Uterus (tissue), 2 donors: ENCODE data around the gene SDC1.

ENCODE experiments used
- CTCF ChIP-seq, 4 experiments: fragments of 200-600 bp in 2 of 4; fragments of 450-650 bp in 2 of 4; sonication (generic) in 2 of 4; IDR thresholded peaks; one replicate each; pipeline ENCODE4 v1.5.1; 2016 to 2019; ENCODE audit warnings: antibody characterized with exemption in 4 of 4, mild to moderate bottlenecking in 2 of 4, moderate library complexity in 1 of 4
- POLR2A ChIP-seq, 2 donors: fragments of 450-650 bp; IDR thresholded peaks; one replicate each; pipeline ENCODE4 v1.6.1; 2016; ENCODE audit warnings: antibody characterized with exemption in 2 of 2, mild to moderate bottlenecking in 1 of 2, moderate library complexity in 1 of 2

- TF ChIP-seq CTCF (IDR thresholded peaks at IDR 0.05) (no peak), POLR2A (IDR thresholded peaks at IDR 0.05) (no peak)
Observed at GRCh38 chr2:20156076-20156759, 68.7 kb downstream of the SDC1 start.
